HG03097 (cell line): ENCODE results near the gene ZNF429.
"Not testable (repeated sequence)": the region's sequence is repeated elsewhere in the genome, so short reads cannot be mapped to it uniquely, and the experiment has no call there.

Experiments used
- ATAC-seq: cut with Tn5 transposase; IDR thresholded peaks from one replicate; pipeline ENCODE4 v1.9.1; 2021; ENCODE audit not compliant: unreplicated experiment, low FRiP score

The ZNF429 gene

DNA sequence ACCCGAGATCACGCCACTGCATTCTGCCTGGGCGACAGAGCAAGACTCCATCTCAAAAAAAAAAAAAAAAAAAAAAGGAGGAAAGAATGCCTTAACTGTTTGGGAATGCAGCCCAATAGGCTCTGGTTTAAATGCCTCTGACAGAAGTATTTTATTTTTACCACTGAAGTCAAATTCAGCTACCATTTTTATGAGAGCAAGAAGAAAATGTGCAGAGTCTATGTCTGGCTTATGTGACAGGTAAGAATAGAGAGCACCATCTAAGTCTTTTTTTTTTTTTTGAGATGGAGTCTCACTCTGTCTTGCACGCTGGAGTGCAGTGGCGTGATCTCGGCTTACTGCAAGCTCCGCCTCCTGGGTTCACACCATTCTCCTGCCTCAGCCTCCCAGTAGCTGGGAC, 7.2 kb downstream of the ZNF429 start:
- not testable (repeated sequence) for ATAC-seq

DNA sequence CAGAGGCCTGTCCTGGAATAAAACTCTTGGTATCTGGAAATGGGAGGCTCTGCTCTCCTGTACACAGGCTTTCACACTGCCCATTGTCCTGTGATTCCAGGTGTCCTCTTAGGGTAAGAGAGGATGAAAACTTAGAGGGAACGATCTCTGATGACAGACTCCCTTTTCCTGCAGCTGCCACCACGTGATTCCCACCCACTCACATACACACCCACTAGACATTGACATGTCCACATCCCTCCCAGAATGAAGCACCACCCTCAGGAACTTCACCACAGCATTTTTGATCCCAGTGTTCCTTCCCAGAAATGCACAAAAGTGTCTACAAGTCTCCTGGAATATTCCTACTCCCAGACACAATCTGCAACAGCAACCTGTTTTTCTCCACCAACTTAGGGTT, 8.2 kb downstream of the ZNF429 start:
- ATAC-seq, result no peak

DNA sequence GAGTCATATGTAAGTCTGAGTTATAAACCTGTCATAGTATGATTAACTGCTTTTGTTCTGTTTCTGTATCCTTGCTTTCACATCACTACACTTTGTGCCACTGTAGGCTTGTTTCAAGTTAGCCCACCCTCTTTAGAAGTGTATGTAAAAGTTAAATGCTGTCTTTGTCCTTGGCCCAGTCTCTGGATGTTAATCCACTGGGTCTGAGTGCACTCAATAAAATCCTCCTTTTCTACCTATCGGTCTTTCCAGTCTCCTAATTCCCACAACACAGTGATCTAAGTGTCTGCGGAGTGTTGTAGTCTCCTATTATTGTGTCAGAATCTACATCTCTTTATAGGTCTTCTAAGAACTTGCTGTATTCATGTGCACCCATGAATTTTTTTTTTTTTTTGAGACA, 14.1 kb downstream of the ZNF429 start:
- ATAC-seq, result no peak

DNA sequence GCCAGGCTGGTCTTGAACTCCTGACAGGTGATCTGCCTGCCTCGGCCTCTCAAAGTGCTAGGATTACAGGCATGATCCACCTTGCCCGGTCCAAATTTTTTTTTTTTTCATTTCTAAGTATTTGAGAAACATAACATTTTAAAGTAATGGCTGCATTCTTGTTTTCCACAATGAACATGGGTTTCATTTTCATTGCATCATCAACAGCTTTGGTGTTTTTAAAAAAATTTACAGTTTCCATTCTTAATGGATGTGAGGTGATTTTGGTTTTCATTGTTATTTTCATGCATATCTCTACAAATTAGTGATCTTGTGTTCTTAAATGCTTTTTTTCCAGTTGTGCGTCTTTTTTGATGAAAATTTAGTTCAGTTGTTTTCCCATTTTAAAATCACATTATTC, 27.5 kb downstream of the ZNF429 start:
- ATAC-seq, result no peak

DNA sequence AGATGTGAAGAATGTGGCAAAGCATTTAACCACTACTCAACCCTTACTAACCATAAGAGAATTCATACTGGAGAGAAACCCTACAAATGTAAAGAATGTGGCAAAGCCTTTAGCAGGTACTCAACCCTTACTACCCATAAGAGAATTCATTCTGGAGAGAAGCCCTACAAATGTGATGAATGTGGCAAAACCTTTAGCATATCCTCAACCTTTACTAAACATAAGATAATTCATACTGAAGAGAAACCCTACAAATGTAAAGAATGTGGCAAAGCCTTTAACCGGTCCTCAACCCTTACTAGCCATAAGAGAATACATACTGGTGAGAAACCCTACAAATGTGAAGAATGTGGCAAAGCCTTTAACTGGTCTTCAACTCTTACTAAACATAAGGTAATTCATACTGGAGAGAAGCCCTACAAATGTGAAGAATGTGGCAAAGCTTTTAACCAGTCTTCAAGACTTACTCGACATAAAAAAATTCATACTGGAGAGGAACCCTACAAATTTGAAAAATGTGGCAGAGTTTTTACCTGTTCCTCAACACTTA, 31.4 kb downstream of the ZNF429 start:
- not testable (repeated sequence) for ATAC-seq

DNA sequence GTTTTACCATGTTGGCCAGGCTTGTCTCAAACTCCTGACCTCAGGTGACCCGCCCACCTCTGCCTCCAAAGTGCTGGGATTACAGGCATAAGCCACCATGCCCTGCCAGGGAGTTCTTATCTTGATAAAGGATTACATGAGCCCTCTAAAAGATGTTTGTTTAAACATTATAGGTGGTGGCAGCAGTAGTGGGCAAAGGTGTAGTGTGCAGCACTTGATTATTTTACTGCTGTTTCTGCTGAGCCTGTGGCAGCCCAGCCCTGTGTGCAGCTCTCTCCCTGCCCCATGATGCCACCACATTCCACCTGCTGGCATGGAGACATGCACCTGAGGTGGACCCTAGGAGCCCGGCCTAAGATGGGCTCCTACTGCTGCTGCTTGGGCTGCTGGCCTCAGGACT, 54.0 kb downstream of the ZNF429 start:
- ATAC-seq, result no peak

DNA sequence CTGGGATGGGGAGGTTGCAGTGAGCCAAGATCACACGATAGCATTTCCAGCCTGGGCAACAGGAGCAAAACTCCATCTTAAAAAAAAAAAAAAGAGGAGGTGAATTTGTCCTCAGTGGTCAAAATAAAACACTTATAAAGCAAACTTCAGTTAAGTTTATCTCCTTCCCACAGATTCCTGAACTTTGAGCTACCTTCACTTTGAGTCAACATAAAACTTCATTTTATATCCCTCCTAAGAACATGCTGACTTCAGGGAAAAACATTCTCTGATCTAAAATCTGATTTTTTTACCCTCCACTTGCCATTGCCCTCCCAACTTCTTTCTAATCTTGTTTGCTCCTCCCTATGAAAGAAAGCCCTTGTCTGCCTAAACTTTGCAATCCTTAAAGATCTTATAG, 59.0 kb downstream of the ZNF429 start:
- ATAC-seq, result no peak

DNA sequence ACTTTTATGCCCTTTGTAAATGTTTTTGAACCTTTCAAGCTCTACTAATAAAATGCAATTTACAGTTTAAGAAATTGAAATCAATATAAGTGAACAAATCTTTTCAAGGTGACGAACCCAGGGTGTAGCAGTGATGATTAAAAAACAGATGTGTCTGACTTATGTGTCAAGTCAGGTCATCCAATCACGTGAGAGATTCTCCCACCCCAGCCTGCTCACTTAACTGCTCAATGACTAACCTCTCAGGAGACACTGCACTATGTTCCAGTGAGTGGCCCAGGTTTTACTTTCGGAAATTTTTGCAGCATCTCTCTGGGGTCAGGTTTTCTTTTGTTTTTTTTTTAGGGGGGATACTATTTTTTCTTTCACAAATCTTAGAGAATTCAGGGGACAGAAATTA, 60.7 kb downstream of the ZNF429 start:
- no peak for ATAC-seq

DNA sequence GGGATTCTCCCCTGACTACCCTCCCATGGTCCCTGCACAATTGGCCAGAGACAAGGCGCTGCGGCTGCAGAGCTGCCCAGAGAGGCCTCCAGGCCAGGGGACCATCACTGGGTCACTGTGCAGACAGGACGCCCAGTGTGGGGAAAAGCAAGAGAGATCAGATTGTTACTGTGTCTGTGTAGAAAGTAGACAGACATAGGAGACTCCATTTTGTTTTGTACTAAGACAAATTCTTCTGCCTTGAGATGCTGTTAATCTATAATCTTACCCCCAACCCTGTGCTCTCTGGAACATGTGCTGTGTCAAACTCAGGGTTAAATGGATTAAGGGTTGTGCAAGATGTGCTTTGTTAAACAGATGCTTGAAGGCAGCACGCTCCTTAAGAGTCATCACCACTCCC, 62.4 kb downstream of the ZNF429 start:
- not testable (repeated sequence) for ATAC-seq

DNA sequence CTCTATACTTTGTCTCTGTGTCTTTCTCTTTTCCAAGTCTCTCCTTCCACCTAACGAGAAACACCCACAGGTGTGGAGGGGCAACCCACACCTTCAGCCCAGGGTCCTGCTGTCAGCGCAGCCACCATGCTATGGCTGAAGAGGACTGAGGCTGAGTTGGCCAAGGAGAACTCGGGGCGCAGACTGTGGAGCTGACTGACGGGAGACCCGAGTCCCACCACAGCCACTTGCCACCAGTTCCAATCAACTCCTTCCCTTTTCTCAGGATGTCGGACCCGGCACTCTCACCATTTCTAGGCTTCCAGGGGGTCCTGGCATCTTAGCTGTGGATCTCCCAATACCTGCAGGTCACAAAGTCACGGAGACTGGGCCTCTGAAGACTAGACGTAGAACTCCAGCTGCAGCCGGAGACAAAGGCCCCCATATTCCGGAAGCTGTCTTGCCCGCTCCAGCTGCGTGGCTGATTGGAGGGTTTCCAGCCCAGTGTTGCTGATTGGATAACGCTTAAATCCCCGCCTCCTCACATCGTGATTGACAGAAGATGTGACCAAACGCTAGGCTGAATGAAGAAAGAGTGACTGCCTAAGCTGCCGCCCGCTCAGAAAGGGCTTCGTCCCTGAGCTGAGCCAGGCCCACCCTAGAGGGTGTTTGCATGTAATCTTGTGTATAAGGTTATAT, 63.6 kb downstream of the ZNF429 start:
- ATAC-seq, result no peak

DNA sequence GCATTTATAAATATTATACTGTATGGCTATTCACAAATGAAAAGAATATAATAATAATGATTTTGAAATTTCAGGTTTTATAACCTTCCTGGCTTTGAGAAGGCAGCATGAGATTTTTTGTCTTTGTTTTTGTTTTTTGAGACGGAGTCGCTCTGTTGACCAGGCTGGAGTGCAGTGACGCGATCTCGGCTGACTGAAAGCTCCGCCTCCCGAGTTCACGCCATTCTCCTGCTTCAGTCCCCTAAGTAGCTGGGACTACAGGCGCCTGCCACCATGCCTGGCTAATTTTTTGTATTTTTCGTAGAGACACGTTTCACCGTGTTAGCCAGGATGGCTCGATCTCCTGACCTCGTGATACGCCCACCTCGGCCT, 64.1 kb downstream of the ZNF429 start:
- ATAC-seq, result no peak

DNA sequence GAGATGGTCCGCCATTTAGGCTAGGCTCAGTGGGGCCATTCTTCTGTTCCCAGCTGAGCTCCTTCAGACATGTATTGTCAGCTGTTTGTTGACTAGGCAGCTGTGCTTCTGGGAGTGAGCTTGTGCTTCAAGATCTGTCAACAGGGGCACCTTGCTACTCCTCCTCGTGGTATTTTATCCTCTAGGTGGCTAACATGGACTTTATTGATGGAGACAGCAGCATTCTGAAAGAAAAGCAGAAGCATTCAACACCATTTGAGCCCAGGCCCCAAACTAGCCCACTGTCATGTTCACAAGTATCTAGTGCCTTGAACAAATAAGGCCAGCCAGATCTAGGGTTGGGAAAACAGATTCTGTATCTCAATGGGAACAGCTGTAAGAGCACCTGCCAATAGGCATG, 65.9 kb downstream of the ZNF429 start:
- no peak for ATAC-seq

DNA sequence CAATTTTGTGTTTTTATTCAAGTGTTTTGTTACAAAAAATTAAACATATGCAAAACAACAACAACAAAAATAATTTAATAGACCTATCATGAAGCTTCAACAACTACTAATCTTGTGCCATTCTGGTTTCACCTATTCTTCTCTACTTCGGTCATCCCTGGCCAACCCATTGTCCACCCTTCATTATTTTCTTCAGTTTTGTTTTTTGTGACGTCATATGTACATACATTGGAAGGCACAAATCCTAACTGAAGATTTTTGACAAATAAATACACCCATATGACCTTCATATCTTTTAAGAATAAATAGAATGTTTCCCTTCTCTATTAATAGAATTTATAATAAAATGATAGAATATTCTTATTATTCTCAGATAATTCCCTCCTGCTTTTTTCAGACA, 69.2 kb downstream of the ZNF429 start:
- ATAC-seq, result no peak

DNA sequence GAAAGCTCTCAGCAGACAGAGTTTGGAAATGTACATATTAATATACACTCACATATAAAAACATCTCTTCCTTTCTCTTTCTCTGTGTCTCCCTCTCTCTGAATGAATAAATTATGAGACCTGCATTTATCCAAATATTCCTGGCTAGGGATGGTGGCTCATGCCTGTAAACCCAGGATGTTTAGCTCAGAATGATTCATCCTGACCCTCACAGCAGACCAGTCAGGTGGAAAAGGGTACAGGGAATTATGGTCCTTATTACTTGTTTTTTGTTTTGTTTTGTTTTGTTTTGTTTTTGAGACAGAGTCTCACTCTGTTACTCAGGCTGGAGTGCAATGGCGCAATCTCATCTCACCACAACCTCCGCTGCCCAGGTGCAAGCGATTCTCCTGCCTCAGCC, 71.1 kb downstream of the ZNF429 start:
- ATAC-seq, result no peak

DNA sequence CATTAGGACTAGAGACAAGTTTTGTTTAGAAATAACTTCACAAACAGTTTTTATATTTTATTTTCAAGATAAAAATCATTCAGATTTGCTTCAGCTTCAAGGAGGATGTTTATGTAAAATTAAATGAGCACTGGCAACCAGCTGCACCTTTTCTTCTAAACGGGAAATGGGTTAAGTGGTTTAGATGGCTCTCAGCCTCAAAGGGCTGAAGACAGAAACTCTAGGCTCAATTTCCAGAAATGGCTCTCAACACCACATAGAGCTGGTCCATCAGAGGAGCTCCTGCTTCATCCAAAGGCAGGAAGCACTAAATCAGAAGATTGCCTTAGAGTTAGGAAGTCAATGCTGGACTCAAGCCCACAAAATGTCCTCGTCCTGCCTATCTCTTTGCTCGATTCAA, 74.7 kb downstream of the ZNF429 start:
- ATAC-seq, result no peak

DNA sequence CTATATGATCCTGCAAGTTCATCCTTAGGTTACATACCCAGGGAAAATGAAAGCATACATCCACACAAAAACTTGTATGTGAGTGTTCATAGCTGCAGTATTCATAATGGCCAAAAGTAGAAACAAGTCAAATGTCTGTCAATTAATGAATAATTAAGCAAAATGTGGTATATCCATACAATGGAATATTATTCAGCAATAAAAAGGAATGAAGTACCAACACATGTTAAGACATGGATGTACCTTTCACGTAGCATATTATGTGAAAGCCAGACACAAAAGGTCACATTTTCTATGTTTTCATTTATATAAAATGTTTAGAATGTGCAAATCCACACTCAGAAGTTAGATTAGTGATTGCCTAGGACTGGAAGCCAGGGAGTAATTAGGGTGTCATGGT, 75.4 kb downstream of the ZNF429 start:
- no peak for ATAC-seq

DNA sequence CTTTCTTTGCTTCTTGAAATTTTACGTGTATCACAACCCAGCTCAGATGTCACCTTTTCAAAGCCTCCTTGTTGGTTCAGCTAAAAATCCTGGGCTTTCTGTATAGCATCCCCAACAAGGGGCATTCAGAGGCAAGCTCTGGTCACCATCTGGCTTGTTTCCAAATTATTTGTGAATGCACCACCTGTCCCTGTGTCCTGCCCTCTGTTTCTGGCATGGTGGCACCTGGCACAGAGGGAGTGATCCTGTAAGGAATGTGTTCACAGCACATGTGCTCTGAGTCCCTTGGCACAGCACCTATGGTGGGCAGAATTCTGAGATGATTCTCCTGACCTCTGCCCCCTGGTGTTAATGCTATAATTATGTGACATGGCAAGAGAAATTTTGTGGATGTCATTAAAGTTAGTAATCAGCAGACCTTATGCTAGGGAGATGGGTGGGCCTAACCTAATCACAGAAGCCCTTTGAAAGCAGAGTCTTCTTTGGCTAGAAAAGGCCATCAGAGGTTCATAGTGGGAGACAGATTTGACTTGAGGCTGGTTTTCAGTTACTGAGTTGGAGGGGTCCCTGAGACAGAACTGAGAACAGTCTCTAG, 76.3 kb downstream of the ZNF429 start:
- ATAC-seq, result no peak

DNA sequence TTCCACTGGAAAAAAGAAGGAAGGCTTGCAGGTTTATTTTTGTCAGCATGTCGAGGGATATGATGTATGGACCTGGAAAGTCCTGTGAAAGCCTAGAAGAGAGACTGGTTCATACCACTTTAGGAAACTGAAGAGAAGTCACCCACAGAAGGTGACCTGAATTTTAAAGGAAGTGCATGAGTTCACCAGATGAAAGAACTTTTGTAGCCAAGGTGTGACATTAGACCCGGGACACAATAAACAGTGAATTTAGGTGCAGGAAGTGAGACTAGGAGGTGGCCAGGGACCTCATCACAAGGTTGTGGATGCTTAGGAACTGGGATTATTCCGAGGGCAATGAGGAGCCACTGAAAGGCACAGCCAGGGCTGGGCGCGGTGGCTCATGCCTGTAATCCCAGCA, 79.1 kb downstream of the ZNF429 start:
- ATAC-seq, result no peak

DNA sequence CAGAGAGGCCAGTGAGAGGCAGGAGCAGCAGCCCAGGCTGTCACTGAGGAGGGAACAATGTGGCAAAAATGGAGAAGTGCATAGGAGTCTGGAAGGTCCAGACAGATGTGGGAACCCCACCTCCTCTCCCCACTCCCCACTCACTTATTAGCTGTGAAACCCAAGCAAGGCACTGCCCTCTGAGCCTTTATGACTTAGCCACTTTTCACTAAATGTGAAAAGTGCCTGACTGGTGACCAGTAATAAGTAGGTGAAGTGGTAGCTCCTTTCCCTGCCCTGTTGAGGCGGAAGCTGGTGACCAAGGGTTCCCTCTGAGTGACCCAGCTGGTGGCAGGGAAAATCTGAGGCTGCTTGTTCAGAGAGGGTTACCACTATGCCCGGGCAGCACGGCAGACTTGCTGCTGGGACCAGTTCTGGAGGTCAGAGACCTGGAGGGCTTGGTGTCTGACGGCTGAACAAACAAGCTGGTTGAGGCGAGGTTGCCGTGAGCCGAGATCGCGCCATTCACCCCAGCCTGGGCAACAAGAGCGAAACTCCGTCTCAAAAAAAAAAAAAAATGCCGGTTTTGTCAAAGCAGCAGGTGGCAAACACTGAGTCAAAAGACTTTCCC, 80.0 kb downstream of the ZNF429 start:
- ATAC-seq, result no peak

DNA sequence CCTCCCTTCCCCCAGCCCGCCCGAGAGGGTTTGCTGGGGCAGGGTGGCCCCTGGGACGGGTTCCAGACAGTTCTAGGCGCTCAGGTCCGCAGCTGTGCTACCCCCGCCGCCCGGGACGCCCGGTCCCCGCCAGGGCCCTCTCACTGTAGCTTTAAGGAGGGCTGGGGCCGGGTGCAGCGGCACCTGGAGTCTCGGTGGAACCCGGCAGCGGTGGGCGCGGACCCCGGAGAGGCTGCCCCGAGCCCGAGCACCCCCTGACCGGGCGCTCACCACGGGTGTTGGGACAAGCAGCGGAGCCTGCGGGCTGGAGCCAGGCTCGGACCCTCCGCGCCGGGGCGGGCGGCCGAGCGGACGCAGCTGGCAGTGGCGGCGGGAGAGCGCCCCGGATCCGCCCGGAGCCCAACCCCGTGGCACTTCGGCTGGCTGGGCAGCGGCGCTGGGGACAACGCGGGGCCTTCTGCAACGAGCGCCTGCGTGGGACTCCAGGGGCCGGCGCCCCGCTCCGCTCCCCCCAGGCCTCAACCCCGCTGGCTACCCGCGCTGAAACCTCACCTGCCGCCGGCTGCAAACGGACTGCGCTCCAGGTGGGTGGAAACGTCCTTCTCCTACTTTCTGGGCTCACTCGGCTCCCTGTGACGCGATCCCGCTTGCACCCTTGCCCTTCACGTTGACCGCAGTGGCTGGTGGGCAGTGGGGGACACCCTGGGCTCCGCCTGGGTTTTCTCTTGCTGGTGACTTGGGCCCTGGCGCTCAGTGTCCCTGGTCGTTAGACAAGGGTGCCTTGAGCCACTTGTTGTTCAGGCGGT, 81.1 kb downstream of the ZNF429 start:
- no peak for ATAC-seq

DNA sequence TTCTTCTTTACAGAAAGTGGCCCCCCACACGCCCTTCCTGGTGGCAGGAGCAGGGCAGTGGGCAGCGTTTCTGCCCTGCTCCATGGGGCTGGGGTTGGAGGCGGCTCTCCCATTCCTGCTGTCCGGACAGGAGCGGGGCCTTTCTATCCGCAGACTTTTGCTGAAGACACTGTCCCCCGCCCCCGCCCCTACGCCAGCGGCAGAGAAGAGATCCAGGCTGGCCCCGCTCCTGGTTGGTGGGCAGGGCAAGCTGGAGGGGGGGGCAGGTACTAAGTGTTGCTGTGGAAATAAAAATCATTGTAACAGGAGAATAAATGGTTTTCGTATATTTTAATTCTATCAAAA, 81.7 kb downstream of the ZNF429 start:
- no peak for ATAC-seq
